Tibial nerve (tissue), 4 donors: ENCODE measurements around the gene SMYD3. TPM values are rescaled to one million over a fixed set of nuclear protein-coding genes. Genes with fewer than 3 reads are reported as not detected.

Experiments
- DNase-seq, 2 donors: peaks; one replicate each; pipeline ENCODE4 v3.0.0-alpha.2; 2019; ENCODE audit warnings: low spot score in 2 of 2
- H3K27ac ChIP-seq, 4 donors: fragments of 200-600 bp; sonication (generic) in 3 of 4; one replicate each; pipeline ENCODE4 v1.5.1; 2017 to 2019; ENCODE audit warnings: mild to moderate bottlenecking in 1 of 4
- H3K27me3 ChIP-seq, 2 donors: fragments of 200-600 bp; sonication (generic) in 1 of 2; one replicate each; pipeline versions ENCODE4 v1.5.1 to v1.6.0; 2017 to 2019
- H3K36me3 ChIP-seq, 3 donors: fragments of 200-600 bp; sonication (generic); one replicate each; pipeline ENCODE4 v1.5.1; 2018 to 2019
- H3K4me1 ChIP-seq, 4 donors: fragments of 200-600 bp; sonication (generic) in 3 of 4; one replicate each; pipeline ENCODE4 v1.5.1; 2017 to 2019
- H3K4me3 ChIP-seq, 4 donors: fragments of 200-600 bp; sonication (generic) in 3 of 4; one replicate each; pipeline ENCODE4 v1.5.1; 2017 to 2019; ENCODE audit warnings: mild to moderate bottlenecking in 1 of 4, moderate library complexity in 1 of 4
- H3K9me3 ChIP-seq, 4 donors: fragments of 200-600 bp; sonication (generic) in 3 of 4; one replicate each; pipeline ENCODE4 v1.5.1; 2017 to 2019
- CTCF ChIP-seq, 5 experiments: fragments of 200-600 bp in 3 of 5; fragments of 450-650 bp in 2 of 5; sonication (generic) in 3 of 5; IDR thresholded peaks; one replicate each; pipeline ENCODE4 v1.5.1; 2016 to 2019; ENCODE audit warnings: antibody characterized with exemption in 5 of 5, mild to moderate bottlenecking in 3 of 5, moderate library complexity in 2 of 5
- EP300 ChIP-seq, 2 donors: sonication (generic); formaldehyde crosslinking; IDR thresholded peaks; one replicate each; pipeline ENCODE4 v1.6.1; 2017; ENCODE audit warnings: antibody characterized with exemption in 2 of 2, mild to moderate bottlenecking in 1 of 2
- POLR2A ChIP-seq, 2 donors: fragments of 450-650 bp; IDR thresholded peaks; one replicate each; pipeline ENCODE4 v1.6.1; 2017; ENCODE audit warnings: antibody characterized with exemption in 2 of 2, mild to moderate bottlenecking in 2 of 2, moderate library complexity in 2 of 2
- WGBS, 2 donors: methylation state at CpG; one replicate each; pipeline ENCODE4 v1.1.5; 2018; 5-methylcytosine and 5-hydroxymethylcytosine counted together
- total RNA-seq, 4 donors: library from RNA; depleted of rRNA; stranded (reverse); fragments of >200 nt; gene quantifications; one replicate each; pipeline ENCODE4 v1.1.0, GENCODE V29; 2016

Gene SMYD3
- total RNA-seq, 4 donors from 2014 or later: 22.2 to 30.3 (median 27.0) TPM

GRCh38 chr1:246043556-246043955 lies 463.5 kb downstream of the SMYD3 start:
- Histone ChIP-seq H3K4me1 (no peaks in the 10 kb centered on the region), H3K27ac (no peak overlapping the region), H3K27me3 (no peaks in the 10 kb centered on the region), H3K9me3 (no peaks in the 10 kb centered on the region), H3K36me3 (no peaks in the 10 kb centered on the region), H3K4me3 (no peak overlapping the region)
- DNase-seq: no peak
- 57 to 76% methylated on average over 5 of the region's 5 CpGs for WGBS, 2 donors
- TF ChIP-seq CTCF (IDR thresholded peaks at IDR 0.05) (no peak), POLR2A (IDR thresholded peaks at IDR 0.05) (no peak), EP300 (IDR thresholded peaks at IDR 0.05) (no peak)

- TF ChIP-seq EP300 (IDR thresholded peaks at IDR 0.05) (no peak), CTCF (IDR thresholded peaks at IDR 0.05) (no peak), POLR2A (IDR thresholded peaks at IDR 0.05) (no peak)
- no peak overlapping the region for H3K4me3 ChIP-seq
- no peak overlapping the region for H3K27ac ChIP-seq
- no peaks in the 10 kb centered on the region for H3K27me3 ChIP-seq
- no peaks in the 10 kb centered on the region for H3K4me1 ChIP-seq
- 76 to 96% methylated on average over 5 of the region's 5 CpGs for WGBS, 2 donors
- no peak for DNase-seq
- H3K9me3 ChIP-seq: no peaks in the 10 kb centered on the region
- no peaks in the 10 kb centered on the region for H3K36me3 ChIP-seq
These were observed 465.7 kb downstream of the SMYD3 start for GRCh38 chr1:246041360-246041759.

- Histone ChIP-seq H3K4me3 (no peak overlapping the region), H3K9me3 (no peaks in the 10 kb centered on the region), H3K4me1 (no peaks in the 10 kb centered on the region), H3K27me3 (no peaks in the 10 kb centered on the region), H3K36me3 (no peaks in the 10 kb centered on the region), H3K27ac (no peak overlapping the region)
- 78 to 80% methylated on average over 15 of the region's 15 CpGs for WGBS, 2 donors
- TF ChIP-seq EP300 (IDR thresholded peaks at IDR 0.05) (no peak), CTCF (IDR thresholded peaks at IDR 0.05) (no peak), POLR2A (IDR thresholded peaks at IDR 0.05) (no peak)
- DNase-seq: no peak
These were observed 466.7 kb downstream of the SMYD3 start for GRCh38 chr1:246040200-246040890.

- no peak for DNase-seq
- Histone ChIP-seq H3K4me3 (no peak overlapping the region), H3K27me3 (no peaks in the 10 kb centered on the region), H3K9me3 (no peaks in the 10 kb centered on the region), H3K4me1 (no peaks in the 10 kb centered on the region), H3K36me3 (no peaks in the 10 kb centered on the region), H3K27ac (no peak overlapping the region)
- no peak for TF ChIP-seq CTCF (IDR thresholded peaks at IDR 0.05)
- TF ChIP-seq POLR2A (IDR thresholded peaks at IDR 0.05): no peak
- TF ChIP-seq EP300 (IDR thresholded peaks at IDR 0.05): no peak
- whole genome bisulfite sequencing, 2 donors: 86 to 90% methylated on average over 6 of the region's 6 CpGs
These were observed 467.5 kb downstream of the SMYD3 start for GRCh38 chr1:246039584-246039983.

GRCh38 chr1:246037832-246038231 lies 469.2 kb downstream of the SMYD3 start:
- TF ChIP-seq CTCF (IDR thresholded peaks at IDR 0.05) (no peak), EP300 (IDR thresholded peaks at IDR 0.05) (no peak), POLR2A (IDR thresholded peaks at IDR 0.05) (no peak)
- Histone ChIP-seq H3K27me3 (no peaks in the 10 kb centered on the region), H3K36me3 (no peaks in the 10 kb centered on the region), H3K4me3 (no peak overlapping the region), H3K9me3 (no peaks in the 10 kb centered on the region), H3K4me1 (no peaks in the 10 kb centered on the region), H3K27ac (no peak overlapping the region)
- DNase-seq: no peak
- WGBS, 2 donors: 80 to 83% methylated on average over 1 of the region's 1 CpG
